ENCODE results near the gene PLD3.

GRCh38 chr19:40423938-40424337 is 75.4 kb downstream of the PLD3 start:
- no peak for TF ChIP-seq SUZ12 (IDR thresholded peaks at IDR 0.05; ENCODE audit: extremely low read depth, insufficient read depth, insufficient read length)
- TF ChIP-seq YY1 (IDR thresholded peaks at IDR 0.05; ENCODE audit: insufficient read depth, insufficient read length): no peak
- TF ChIP-seq ZNF274 (IDR thresholded peaks at IDR 0.05; ENCODE audit: low read depth, low read length): no peak

All from NT2/D1 (cell line).